MCF 10A (cell line): Measurements from ENCODE around the gene COL6A3. TPM values are rescaled to one million over a fixed set of nuclear protein-coding genes. Genes with fewer than 3 reads are reported as not detected.

ENCODE experiments used
- BruUV-seq: library from RNA; stranded (reverse); fragments of 400-500 nt; replicated peaks from 2 replicates; lab custom pipeline; 2021; lab: Mats Ljungman, UMichigan
- CTCF ChIA-PET: fragments of 300-600 bp; sonication (Branson Sonifier 250); formaldehyde crosslinking; extraction: SDS; loops from one replicate; lab custom pipeline; 2021; ENCODE audit warnings: antibody characterized with exemption, inconsistent platforms; lab: Yijun Ruan, JAX
- POLR2A ChIA-PET: fragments of 300-600, 350-650 bp; sonication (Branson Sonifier 250); formaldehyde crosslinking; extraction: SDS; loops from one replicate; lab custom pipeline; 2020; ENCODE audit warnings: antibody characterized with exemption, inconsistent platforms; lab: Yijun Ruan, JAX
- DNase-seq: peaks from one replicate; pipeline ENCODE4 v3.0.0-alpha.2; 2018; ENCODE audit not compliant: unreplicated experiment
- H3K27ac Mint-ChIP-seq: one replicate; pipeline ENCODE4 v1.8.0; 2022; ENCODE audit warnings: mild to moderate bottlenecking, low read depth, mixed read lengths; ENCODE audit not compliant: unreplicated experiment
- H3K27me3 Mint-ChIP-seq: one replicate; pipeline ENCODE4 v1.8.0; 2022; ENCODE audit warnings: mixed read lengths; ENCODE audit not compliant: insufficient read depth, unreplicated experiment
- H3K36me3 Mint-ChIP-seq: one replicate; pipeline ENCODE4 v1.8.0; 2022; ENCODE audit warnings: mild to moderate bottlenecking, moderate library complexity, mixed read lengths; ENCODE audit not compliant: insufficient read depth, unreplicated experiment
- H3K4me1 Mint-ChIP-seq: one replicate; pipeline ENCODE4 v1.8.0; 2022; ENCODE audit warnings: mixed read lengths; ENCODE audit not compliant: insufficient read depth, unreplicated experiment
- H3K4me3 Mint-ChIP-seq: one replicate; pipeline ENCODE4 v1.8.0; 2022; ENCODE audit warnings: mild to moderate bottlenecking, moderate library complexity, mixed read lengths; ENCODE audit not compliant: unreplicated experiment
- H3K9me3 Mint-ChIP-seq: one replicate; pipeline ENCODE4 v1.8.0; 2022; ENCODE audit warnings: mixed read lengths; ENCODE audit not compliant: unreplicated experiment
- CTCF ChIP-seq: fragments of 200-600 bp; IDR thresholded peaks from one replicate; pipeline ENCODE4 v1.8.0; 2022; ENCODE audit warnings: antibody characterized with exemption, mild to moderate bottlenecking; ENCODE audit not compliant: unreplicated experiment
- intact Hi-C: fragments of 100-400 bp; cut with micrococcal nuclease; formaldehyde crosslinking; loops from 2 replicates; pipeline ENCODE4 v1.14.1; 2022
- total RNA-seq: library from RNA; stranded (reverse); gene quantifications from 2 replicates; pipeline ENCODE4 v1.2.3, GENCODE V29; 2022

COL6A3 gene
- total RNA-seq, 1 experiment from 2014 or later = 0.19 TPM

GRCh38 chr2:237322564-237322963 is 91.4 kb downstream of the COL6A3 start:
- H3K4me3 Mint-ChIP-seq = no peak overlapping the region
- BruUV-seq = no TSS peak
- ChIA-PET POLR2A (no interaction called here), CTCF (interaction anchor here (0.8 kb wide), 1 partner anchor 141 kb away, joined by 5 read pairs; no protein-coding TSS in a partner anchor)
- DNase-seq = peak; percentile 66
- H3K27me3 Mint-ChIP-seq = no peaks in the 10 kb centered on the region
- no peaks in the 10 kb centered on the region for H3K9me3 Mint-ChIP-seq
- peak; percentile 40 for TF ChIP-seq CTCF
- H3K4me1 Mint-ChIP-seq = peaks cover 16% of the 10 kb centered on the region
- H3K36me3 Mint-ChIP-seq = no peaks in the 10 kb centered on the region
- intact Hi-C loops = loop anchor here (1.0 kb wide), 3 partner anchors 88 to 229 kb away; no protein-coding TSS in a partner anchor
- no peak overlapping the region for H3K27ac Mint-ChIP-seq

- ChIA-PET CTCF (interaction anchor here (0.7 to 1.0 kb wide), 5 partner anchors 14 to 229 kb away, joined by 3 read pairs; no protein-coding TSS in a partner anchor), POLR2A (interaction anchor here (0.7 to 1.2 kb wide), 3 partner anchors 10 to 82 kb away, joined by 3 read pairs; no protein-coding TSS in a partner anchor)
- intact Hi-C loops = loop anchor here (1.0 kb wide), 3 partner anchors 89 to 228 kb away; no protein-coding TSS in a partner anchor
- TF ChIP-seq CTCF = no peak
- H3K4me3 Mint-ChIP-seq = no peak overlapping the region
- H3K36me3 Mint-ChIP-seq = no peaks in the 10 kb centered on the region
- DNase-seq = no peak
- BruUV-seq = no TSS peak
- no peaks in the 10 kb centered on the region for H3K27me3 Mint-ChIP-seq
- H3K27ac Mint-ChIP-seq = no peak overlapping the region
- H3K4me1 Mint-ChIP-seq = peaks cover 16% of the 10 kb centered on the region
- H3K9me3 Mint-ChIP-seq = no peaks in the 10 kb centered on the region
These were observed 92.2 kb downstream of the COL6A3 start for GRCh38 chr2:237321746-237322145.

DNA sequence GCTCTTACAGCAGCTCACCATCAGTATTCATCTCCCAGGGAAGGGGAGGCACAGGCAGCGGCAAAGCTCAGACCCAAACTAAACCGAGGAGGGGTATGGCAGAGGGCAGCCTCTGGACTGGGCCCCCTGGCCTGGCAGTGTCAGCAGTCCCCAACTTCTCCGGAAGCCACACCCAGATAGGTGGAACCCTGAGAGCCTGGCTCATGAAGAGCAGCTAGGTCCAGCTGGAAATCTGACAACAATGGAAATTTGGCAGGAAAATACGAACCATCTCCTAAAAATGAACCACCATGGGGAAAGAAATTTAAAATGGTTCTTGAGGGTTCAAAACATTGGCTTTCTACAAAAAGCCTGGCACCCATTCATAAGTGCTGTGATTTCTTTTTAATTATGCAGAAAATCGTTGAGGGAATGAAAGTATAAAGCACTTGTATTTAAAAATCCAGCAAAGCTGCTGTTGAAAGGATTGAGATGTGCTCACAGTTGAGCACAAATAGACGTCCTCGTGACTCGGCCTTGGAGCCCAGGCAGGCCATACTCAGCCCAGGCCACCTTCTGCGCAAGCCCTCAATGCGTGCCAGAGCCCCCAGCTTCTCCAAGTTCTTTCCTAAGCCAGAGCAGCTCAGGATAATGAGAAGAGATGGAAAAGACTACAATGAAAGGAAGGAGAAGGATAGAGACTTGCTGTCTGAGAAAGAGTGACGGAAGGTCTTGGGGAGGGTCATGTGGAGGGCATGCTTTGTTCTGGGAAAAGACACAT is 93.0 kb downstream of the COL6A3 start:
- H3K27ac Mint-ChIP-seq = no peak overlapping the region

More for the DNA sequence above, 93.0 kb downstream of the COL6A3 start:
- DNase-seq = no peak
- no TSS peak for BruUV-seq
- Mint-ChIP-seq H3K4me1 (peaks cover 16% of the 10 kb centered on the region), H3K27me3 (no peaks in the 10 kb centered on the region), H3K9me3 (no peaks in the 10 kb centered on the region), H3K36me3 (no peaks in the 10 kb centered on the region), H3K4me3 (no peak overlapping the region)
- ChIA-PET POLR2A (interaction anchor here (0.6 to 1.2 kb wide), 5 partner anchors 10 to 232 kb away, joined by 3 read pairs; no protein-coding TSS in a partner anchor), CTCF (interaction anchor here (0.5 to 1.0 kb wide), 4 partner anchors 76 to 228 kb away, joined by 3 to 4 read pairs (median 3); no protein-coding TSS in a partner anchor)
- no peak for TF ChIP-seq CTCF
- intact Hi-C loops = no loop called here
